DMS53 (cell line): Measurements from ENCODE around the gene C19orf73.

Source experiments
- DNase-seq: peaks from one replicate; lab custom pipeline; 2025; lab: John Stamatoyannopoulos, UW

The C19orf73 gene

GRCh38 chr19:49118565-49119410 lies at the start of gene C19orf73:
Gene C19orf73, minus strand, starts transcription at chr19:49119143. Its CDS starts 121 bp downstream, at chr19:49119022.
- peak; percentile 97 for DNase-seq

GRCh38 chr19:49168421-49168820 lies 49.5 kb upstream of the C19orf73 start:
- DNase-seq = no peak

- no peak for DNase-seq
Measured at GRCh38 chr19:49167857-49168409, 49.0 kb upstream of the C19orf73 start.

GRCh38 chr19:49165865-49166301 lies 46.9 kb upstream of the C19orf73 start:
- no peak for DNase-seq

GRCh38 chr19:49165111-49165750 lies 46.3 kb upstream of the C19orf73 start:
- no peak for DNase-seq

- DNase-seq = no peak
Measured at GRCh38 chr19:49161987-49162386, 43.0 kb upstream of the C19orf73 start.

- no peak for DNase-seq
Measured at GRCh38 chr19:49160450-49161189, 41.7 kb upstream of the C19orf73 start.

GRCh38 chr19:49157445-49158224 lies 38.7 kb upstream of the C19orf73 start, which contains the start of gene TRPM4:
Gene TRPM4, plus strand, starts transcription at chr19:49157792. Its CDS starts 75 bp downstream, at chr19:49157867.
- DNase-seq = peak; percentile 94

- no peak for DNase-seq
Measured at GRCh38 chr19:49155820-49156346, 36.9 kb upstream of the C19orf73 start.

- DNase-seq = no peak
Measured at GRCh38 chr19:49155005-49155819, 36.3 kb upstream of the C19orf73 start, which contains the start of gene HRC. Gene HRC, minus strand, starts transcription at chr19:49155396. Its CDS starts 159 bp downstream, at chr19:49155237.

- DNase-seq = no peak
Measured at GRCh38 chr19:49154279-49154678, 35.3 kb upstream of the C19orf73 start.

GRCh38 chr19:49153167-49153809 lies 34.3 kb upstream of the C19orf73 start:
- no peak for DNase-seq

GRCh38 chr19:49152119-49152550 lies 33.2 kb upstream of the C19orf73 start:
- DNase-seq = no peak

- peak; percentile 99 for DNase-seq
Measured at GRCh38 chr19:49151267-49152118, 32.5 kb upstream of the C19orf73 start.

- DNase-seq = peak; percentile 68
Measured at GRCh38 chr19:49150944-49151243, 32.0 kb upstream of the C19orf73 start.

- DNase-seq = peak; percentile 96
Measured at GRCh38 chr19:49150106-49150943, 31.4 kb upstream of the C19orf73 start.

- peak; percentile 92 for DNase-seq
Measured at GRCh38 chr19:49149652-49150105, 30.7 kb upstream of the C19orf73 start.
